Measurements from ENCODE around the gene MUC5B. TPM values are rescaled to one million over a fixed set of nuclear protein-coding genes. Genes with fewer than 3 reads are reported as not detected.

Gene MUC5B
- total RNA-seq, 1 donor from 2014 or later: not detected

DNA sequence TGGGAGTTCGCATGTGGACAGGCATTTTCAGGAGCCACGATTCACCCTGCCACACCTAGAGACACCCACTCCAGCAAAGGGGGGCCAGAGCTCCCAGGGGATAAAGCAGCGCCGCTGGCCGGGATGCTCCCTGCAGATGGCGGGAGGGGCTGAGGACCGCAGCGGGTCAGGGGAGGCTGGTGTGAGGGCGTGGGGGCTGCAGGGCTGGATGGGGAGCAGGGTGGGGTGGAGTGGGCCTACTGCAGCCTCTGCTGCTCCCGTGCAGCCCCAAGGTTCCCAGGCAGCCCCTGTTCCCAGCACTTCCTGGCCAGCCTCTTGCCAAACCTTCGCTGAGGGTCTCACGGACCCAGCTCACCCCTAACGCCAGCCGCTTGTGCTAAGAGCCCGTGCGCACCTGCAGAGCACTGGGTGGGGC, 13.0 kb downstream of the MUC5B start:
- no peak overlapping the region for H3K4me3 ChIP-seq
- no peaks in the 10 kb centered on the region for H3F3A ChIP-seq (ENCODE audit: low read depth)
- no peaks in the 10 kb centered on the region for H3K9me3 ChIP-seq (ENCODE audit: low read depth)
- no peak overlapping the region for H3K9ac ChIP-seq
- no peaks in the 10 kb centered on the region for H3K79me2 ChIP-seq (ENCODE audit: low read depth)
- Mint-ChIP-seq H3K4me3 (no peak overlapping the region), H3K36me3 (no peaks in the 10 kb centered on the region), H3K4me1 (peaks cover 2% of the 10 kb centered on the region), H3K9me3 (no peaks in the 10 kb centered on the region), H3K27me3 (ENCODE audit: insufficient read depth, low read depth) (peaks cover 9% of the 10 kb centered on the region), H3K27ac (peak overlapping the region; percentile 22)
- no peaks in the 10 kb centered on the region for H3K4me1 ChIP-seq
- H4K20me1 ChIP-seq (ENCODE audit: low read depth): peaks cover 6% of the 10 kb centered on the region
- no peaks in the 10 kb centered on the region for H3K27me3 ChIP-seq
- no peak overlapping the region for H3K4me2 ChIP-seq
- no peaks in the 10 kb centered on the region for H3K36me3 ChIP-seq
- DNase-seq (ENCODE audit: low spot score): no peak
- no peak overlapping the region for H2AFZ ChIP-seq (replicated peaks)
- TF ChIP-seq, protein P1, sequence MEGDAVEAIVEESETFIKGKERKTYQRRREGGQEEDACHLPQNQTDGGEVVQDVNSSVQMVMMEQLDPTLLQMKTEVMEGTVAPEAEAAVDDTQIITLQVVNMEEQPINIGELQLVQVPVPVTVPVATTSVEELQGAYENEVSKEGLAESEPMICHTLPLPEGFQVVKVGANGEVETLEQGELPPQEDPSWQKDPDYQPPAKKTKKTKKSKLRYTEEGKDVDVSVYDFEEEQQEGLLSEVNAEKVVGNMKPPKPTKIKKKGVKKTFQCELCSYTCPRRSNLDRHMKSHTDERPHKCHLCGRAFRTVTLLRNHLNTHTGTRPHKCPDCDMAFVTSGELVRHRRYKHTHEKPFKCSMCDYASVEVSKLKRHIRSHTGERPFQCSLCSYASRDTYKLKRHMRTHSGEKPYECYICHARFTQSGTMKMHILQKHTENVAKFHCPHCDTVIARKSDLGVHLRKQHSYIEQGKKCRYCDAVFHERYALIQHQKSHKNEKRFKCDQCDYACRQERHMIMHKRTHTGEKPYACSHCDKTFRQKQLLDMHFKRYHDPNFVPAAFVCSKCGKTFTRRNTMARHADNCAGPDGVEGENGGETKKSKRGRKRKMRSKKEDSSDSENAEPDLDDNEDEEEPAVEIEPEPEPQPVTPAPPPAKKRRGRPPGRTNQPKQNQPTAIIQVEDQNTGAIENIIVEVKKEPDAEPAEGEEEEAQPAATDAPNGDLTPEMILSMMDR (IDR thresholded peaks at IDR 0.05): no peak
- no peak for TF ChIP-seq EZH2 (IDR thresholded peaks at IDR 0.05)
- no peak for TF ChIP-seq EZH2phosphoT487 (IDR thresholded peaks at IDR 0.05)
- H3K27ac ChIP-seq: no peak overlapping the region

DNA sequence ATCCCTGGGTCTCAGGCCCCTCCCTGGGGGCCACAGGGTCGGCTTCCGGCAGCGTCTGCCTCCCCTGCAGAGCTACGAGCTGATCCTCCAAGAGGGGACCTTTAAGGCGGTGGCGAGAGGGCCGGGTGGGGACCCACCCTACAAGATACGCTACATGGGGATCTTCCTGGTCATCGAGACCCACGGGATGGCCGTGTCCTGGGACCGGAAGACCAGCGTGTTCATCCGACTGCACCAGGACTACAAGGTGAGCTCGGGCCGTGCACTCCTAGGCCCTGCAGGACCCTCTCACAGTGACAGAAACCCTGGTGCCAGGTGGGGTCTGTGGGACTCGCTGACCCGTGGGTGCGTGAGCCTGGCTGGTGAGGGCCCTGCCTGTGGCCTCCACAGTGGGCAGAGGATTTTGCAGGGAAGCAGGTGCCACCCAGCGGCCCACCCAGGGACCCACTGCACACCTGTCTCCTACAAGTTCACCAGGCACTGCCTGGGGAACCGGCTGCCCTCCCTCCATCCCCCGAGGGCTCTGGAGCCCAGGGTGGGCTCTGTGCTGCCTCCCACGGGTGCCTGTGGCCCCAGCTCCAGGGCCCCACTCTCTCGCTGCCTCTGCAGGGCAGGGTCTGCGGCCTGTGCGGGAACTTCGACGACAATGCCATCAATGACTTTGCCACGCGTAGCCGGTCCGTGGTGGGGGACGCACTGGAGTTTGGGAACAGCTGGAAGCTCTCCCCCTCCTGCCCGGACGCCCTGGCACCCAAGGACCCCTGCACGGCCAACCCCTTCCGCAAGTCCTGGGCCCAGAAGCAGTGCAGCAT, 13.7 kb downstream of the MUC5B start:
- Histone ChIP-seq H3K4me3 (no peak overlapping the region), H2AFZ (replicated peaks) (no peak overlapping the region), H3K79me2 (ENCODE audit: low read depth) (no peaks in the 10 kb centered on the region), H3K9ac (no peak overlapping the region), H3K9me3 (ENCODE audit: low read depth) (no peaks in the 10 kb centered on the region), H3K36me3 (no peaks in the 10 kb centered on the region), H3K4me2 (no peak overlapping the region), H3K4me1 (no peaks in the 10 kb centered on the region), H3K27ac (no peak overlapping the region), H3K27me3 (no peaks in the 10 kb centered on the region), H3F3A (ENCODE audit: low read depth) (no peaks in the 10 kb centered on the region), H4K20me1 (ENCODE audit: low read depth) (peaks cover 6% of the 10 kb centered on the region)
- Mint-ChIP-seq H3K9me3 (no peaks in the 10 kb centered on the region), H3K27me3 (ENCODE audit: insufficient read depth, low read depth) (peaks cover 8% of the 10 kb centered on the region), H3K27ac (no peak overlapping the region), H3K4me1 (peaks cover 2% of the 10 kb centered on the region), H3K36me3 (no peaks in the 10 kb centered on the region), H3K4me3 (no peak overlapping the region)
- TF ChIP-seq, protein P1 (IDR thresholded peaks at IDR 0.05): no peak
- TF ChIP-seq EZH2phosphoT487 (IDR thresholded peaks at IDR 0.05): no peak
- no peak for DNase-seq (ENCODE audit: low spot score)

DNA sequence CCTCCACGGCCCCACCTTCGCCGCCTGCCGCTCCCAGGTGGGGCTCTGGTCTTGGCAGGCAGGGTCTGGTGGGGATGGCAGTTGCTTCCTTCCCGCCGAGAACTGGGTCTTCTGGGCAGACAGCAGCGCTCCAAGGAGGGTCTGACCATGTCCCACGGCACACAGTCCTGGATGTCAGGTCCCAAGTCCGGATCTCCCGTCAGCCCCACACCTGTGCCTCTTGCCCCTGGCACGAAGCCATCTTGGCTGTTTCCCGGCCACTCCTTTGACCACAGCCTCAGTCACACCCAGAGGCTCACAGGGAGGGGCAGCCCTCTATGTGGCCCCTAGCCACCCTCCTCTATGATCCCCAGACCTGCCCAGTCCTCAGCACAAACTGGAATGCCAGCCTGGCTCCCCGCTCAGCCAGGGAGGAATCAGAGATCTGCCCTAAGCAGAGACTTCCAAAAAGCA, 14.3 kb downstream of the MUC5B start:
- H3K27me3 Mint-ChIP-seq (ENCODE audit: insufficient read depth, low read depth): peaks cover 8% of the 10 kb centered on the region
- H3K27ac Mint-ChIP-seq: no peak overlapping the region
- Histone ChIP-seq H3K27ac (no peak overlapping the region), H3K9me3 (ENCODE audit: low read depth) (no peaks in the 10 kb centered on the region), H3K27me3 (no peaks in the 10 kb centered on the region), H4K20me1 (ENCODE audit: low read depth) (peaks cover 6% of the 10 kb centered on the region), H3K4me1 (no peaks in the 10 kb centered on the region), H3K79me2 (ENCODE audit: low read depth) (no peaks in the 10 kb centered on the region), H3F3A (ENCODE audit: low read depth) (no peaks in the 10 kb centered on the region), H3K36me3 (no peaks in the 10 kb centered on the region), H3K4me2 (no peak overlapping the region), H3K4me3 (no peak overlapping the region), H2AFZ (replicated peaks) (no peak overlapping the region), H3K9ac (no peak overlapping the region)
- H3K4me1 Mint-ChIP-seq: peaks cover 2% of the 10 kb centered on the region
- DNase-seq (ENCODE audit: low spot score): no peak
- TF ChIP-seq EZH2phosphoT487 (IDR thresholded peaks at IDR 0.05) (no peak), EZH2 (IDR thresholded peaks at IDR 0.05) (no peak)
- TF ChIP-seq, protein P1 (IDR thresholded peaks at IDR 0.05): no peak
- H3K4me3 Mint-ChIP-seq: no peak overlapping the region
- no peaks in the 10 kb centered on the region for H3K36me3 Mint-ChIP-seq
- peaks cover 5% of the 10 kb centered on the region for H3K9me3 Mint-ChIP-seq

All from neural progenitor cell (in vitro differentiated cells).